Measurements from ENCODE around the gene ERCC5.

The ERCC5 gene

GRCh38 chr13:102839462-102839861 lies 6.4 kb upstream of the ERCC5 start:
- no peak overlapping the region for H3K23ac ChIP-seq (ENCODE audit: low read length in 2 of 2)
- 90% methylated on average over 4 of the region's 5 CpGs for WGBS
- no peak overlapping the region for H3K4me2 ChIP-seq (ENCODE audit: low read length, poor library complexity, severe bottlenecking)
- no peaks in the 10 kb centered on the region for H3K4me1 ChIP-seq (ENCODE audit: control insufficient read depth, insufficient read depth, low read depth, low read length)
- no peak overlapping the region for H2AK5ac ChIP-seq (ENCODE audit: low read length, severe bottlenecking)
- peaks cover 20 to 68% of the 10 kb centered on the region in 2 experiments for H3K36me3 ChIP-seq (ENCODE audit: control insufficient read depth in 1 of 2, insufficient read depth in 2 of 2, low read depth in 1 of 2, low read length in 2 of 2)
- no peaks in the 10 kb centered on the region for H3K9me3 ChIP-seq (ENCODE audit: control insufficient read depth, low read length)
- H3K9ac ChIP-seq (ENCODE audit: low read length) = peak overlapping the region; percentile 38
- no peak overlapping the region for H2BK5ac ChIP-seq (ENCODE audit: low read depth, low read length, poor library complexity, severe bottlenecking)
- H2BK12ac ChIP-seq (ENCODE audit: low read length in 2 of 2) = no peak overlapping the region
- H3K14ac ChIP-seq (ENCODE audit: low read length in 2 of 2) = no peak overlapping the region
- no peak overlapping the region for H2BK15ac ChIP-seq (ENCODE audit: low read depth, poor library complexity, severe bottlenecking)
- H2AFZ ChIP-seq (ENCODE audit: low read depth, low read length) = no peak overlapping the region
- no peak overlapping the region for H3K18ac ChIP-seq (ENCODE audit: low read depth in 1 of 2, low read length in 2 of 2)
- no peak overlapping the region for H4K8ac ChIP-seq (ENCODE audit: low read length)
- no peak overlapping the region for H2BK120ac ChIP-seq (ENCODE audit: low read depth, low read length)
- no peak overlapping the region for H3K4me3 ChIP-seq (ENCODE audit: insufficient read depth in 1 of 2, low read depth in 1 of 2, low read length in 2 of 2)
- H4K91ac ChIP-seq (ENCODE audit: low read length) = no peak overlapping the region
- no peak for DNase-seq
- no peaks in the 10 kb centered on the region for H3K27me3 ChIP-seq (ENCODE audit: control insufficient read depth in 1 of 2, insufficient read depth in 1 of 2, low read length in 2 of 2)
- peaks cover 15% of the 10 kb centered on the region for H3K79me1 ChIP-seq (replicated peaks; ENCODE audit: low read length, poor library complexity, severe bottlenecking)
- peak overlapping the region; percentile 22 for H3K27ac ChIP-seq (ENCODE audit: low read length, poor library complexity, severe bottlenecking)
- H3K4ac ChIP-seq (ENCODE audit: low read depth in 1 of 2, low read length in 2 of 2) = no peak overlapping the region

GRCh38 chr13:102845289-102845629 lies 573 bp upstream of the ERCC5 start:
- Histone ChIP-seq H3K4ac (ENCODE audit: low read depth in 1 of 2, low read length in 2 of 2) (peak overlapping the region; percentile 47 to 81), H3K4me2 (ENCODE audit: low read length, poor library complexity, severe bottlenecking) (peak overlapping the region; percentile 70), H3K9ac (ENCODE audit: low read length) (peak overlapping the region; percentile 99), H3K14ac (ENCODE audit: low read length in 2 of 2) (no peak overlapping the region), H3K9me3 (ENCODE audit: control insufficient read depth, low read length) (no peaks in the 10 kb centered on the region), H3K79me1 (replicated peaks; ENCODE audit: low read length, poor library complexity, severe bottlenecking) (peaks cover 3% of the 10 kb centered on the region), H3K4me3 (ENCODE audit: insufficient read depth in 1 of 2, low read depth in 1 of 2, low read length in 2 of 2) (peak overlapping the region; percentile 59 to 92), H3K4me1 (ENCODE audit: control insufficient read depth, insufficient read depth, low read depth, low read length) (peaks cover 3% of the 10 kb centered on the region), H3K23ac (ENCODE audit: low read length in 2 of 2) (no peak overlapping the region), H2BK15ac (ENCODE audit: low read depth, poor library complexity, severe bottlenecking) (no peak overlapping the region), H2BK12ac (ENCODE audit: low read length in 2 of 2) (no peak overlapping the region), H3K27me3 (ENCODE audit: control insufficient read depth in 1 of 2, insufficient read depth in 1 of 2, low read length in 2 of 2) (no peaks in the 10 kb centered on the region), H3K18ac (ENCODE audit: low read depth in 1 of 2, low read length in 2 of 2) (peak overlapping the region; percentile 1 to 85), H3K36me3 (ENCODE audit: control insufficient read depth in 1 of 2, insufficient read depth in 2 of 2, low read depth in 1 of 2, low read length in 2 of 2) (peaks cover 5 to 30% of the 10 kb centered on the region in 2 experiments), H4K8ac (ENCODE audit: low read length) (peak overlapping the region; percentile 87), H2BK5ac (ENCODE audit: low read depth, low read length, poor library complexity, severe bottlenecking) (no peak overlapping the region), H3K27ac (ENCODE audit: low read length, poor library complexity, severe bottlenecking) (peak overlapping the region; percentile 78), H4K91ac (ENCODE audit: low read length) (no peak overlapping the region), H2AK5ac (ENCODE audit: low read length, severe bottlenecking) (peak overlapping the region; percentile 15), H2BK120ac (ENCODE audit: low read depth, low read length) (no peak overlapping the region), H2AFZ (ENCODE audit: low read depth, low read length) (no peak overlapping the region)
- DNase-seq = no peak
- 3% methylated on average over 13 of the region's 13 CpGs for WGBS

GRCh38 chr13:102846261-102847015 lies 606 bp downstream of the ERCC5 start:
- peak overlapping the region; percentile 30 for H2BK15ac ChIP-seq (ENCODE audit: low read depth, poor library complexity, severe bottlenecking)
- H3K9ac ChIP-seq (ENCODE audit: low read length) = peak overlapping the region; percentile 99
- peak overlapping the region in 1 of 2 experiments; percentile 98 for H3K14ac ChIP-seq (ENCODE audit: low read length in 2 of 2)
- peak overlapping the region; percentile 74 for H3K4me2 ChIP-seq (ENCODE audit: low read length, poor library complexity, severe bottlenecking)
- H3K9me3 ChIP-seq (ENCODE audit: control insufficient read depth, low read length) = no peaks in the 10 kb centered on the region
- H2BK12ac ChIP-seq (ENCODE audit: low read length in 2 of 2) = peak overlapping the region in 1 of 2 experiments; percentile 37
- peak overlapping the region; percentile 92 to 93 for H3K4me3 ChIP-seq (ENCODE audit: insufficient read depth in 1 of 2, low read depth in 1 of 2, low read length in 2 of 2)
- no peaks in the 10 kb centered on the region for H3K27me3 ChIP-seq (ENCODE audit: control insufficient read depth in 1 of 2, insufficient read depth in 1 of 2, low read length in 2 of 2)
- peaks cover 7% of the 10 kb centered on the region for H3K79me1 ChIP-seq (replicated peaks; ENCODE audit: low read length, poor library complexity, severe bottlenecking)
- peak overlapping the region in 1 of 2 experiments; percentile 95 for H3K23ac ChIP-seq (ENCODE audit: low read length in 2 of 2)
- H2BK5ac ChIP-seq (ENCODE audit: low read depth, low read length, poor library complexity, severe bottlenecking) = peak overlapping the region; percentile 87
- under 1% methylated on average over 25 of the region's 31 CpGs for WGBS
- H3K4ac ChIP-seq (ENCODE audit: low read depth in 1 of 2, low read length in 2 of 2) = peak overlapping the region in 1 of 2 experiments; percentile 95
- DNase-seq = peak; percentile 69
- H2AFZ ChIP-seq (ENCODE audit: low read depth, low read length) = peak overlapping the region; percentile 72
- H2AK5ac ChIP-seq (ENCODE audit: low read length, severe bottlenecking) = peak overlapping the region; percentile 39
- peaks cover 5 to 25% of the 10 kb centered on the region in 2 experiments for H3K36me3 ChIP-seq (ENCODE audit: control insufficient read depth in 1 of 2, insufficient read depth in 2 of 2, low read depth in 1 of 2, low read length in 2 of 2)
- H2BK120ac ChIP-seq (ENCODE audit: low read depth, low read length) = no peak overlapping the region
- peaks cover 5% of the 10 kb centered on the region for H3K4me1 ChIP-seq (ENCODE audit: control insufficient read depth, insufficient read depth, low read depth, low read length)
- H3K27ac ChIP-seq (ENCODE audit: low read length, poor library complexity, severe bottlenecking) = peak overlapping the region; percentile 92
- peak overlapping the region; percentile 72 to 94 for H3K18ac ChIP-seq (ENCODE audit: low read depth in 1 of 2, low read length in 2 of 2)
- H4K8ac ChIP-seq (ENCODE audit: low read length) = peak overlapping the region; percentile 54
- no peak overlapping the region for H4K91ac ChIP-seq (ENCODE audit: low read length)

GRCh38 chr13:102847272-102848234 lies 1.7 kb downstream of the ERCC5 start:
- H4K91ac ChIP-seq (ENCODE audit: low read length) = no peak overlapping the region
- H3K4ac ChIP-seq (ENCODE audit: low read depth in 1 of 2, low read length in 2 of 2) = no peak overlapping the region
- no peak overlapping the region for H3K23ac ChIP-seq (ENCODE audit: low read length in 2 of 2)
- no peak overlapping the region for H2BK15ac ChIP-seq (ENCODE audit: low read depth, poor library complexity, severe bottlenecking)
- H3K4me2 ChIP-seq (ENCODE audit: low read length, poor library complexity, severe bottlenecking) = peak overlapping the region; percentile 75
- no peak overlapping the region for H4K8ac ChIP-seq (ENCODE audit: low read length)
- peak; percentile 51 for DNase-seq
- H2BK5ac ChIP-seq (ENCODE audit: low read depth, low read length, poor library complexity, severe bottlenecking) = no peak overlapping the region
- peak overlapping the region; percentile 99 for H3K9ac ChIP-seq (ENCODE audit: low read length)
- H3K4me1 ChIP-seq (ENCODE audit: control insufficient read depth, insufficient read depth, low read depth, low read length) = peaks cover 5% of the 10 kb centered on the region
- H3K14ac ChIP-seq (ENCODE audit: low read length in 2 of 2) = peak overlapping the region in 1 of 2 experiments; percentile 42
- no peak overlapping the region for H2BK120ac ChIP-seq (ENCODE audit: low read depth, low read length)
- H2BK12ac ChIP-seq (ENCODE audit: low read length in 2 of 2) = no peak overlapping the region
- H3K4me3 ChIP-seq (ENCODE audit: insufficient read depth in 1 of 2, low read depth in 1 of 2, low read length in 2 of 2) = peak overlapping the region; percentile 44 to 92
- peaks cover 3 to 21% of the 10 kb centered on the region in 2 experiments for H3K36me3 ChIP-seq (ENCODE audit: control insufficient read depth in 1 of 2, insufficient read depth in 2 of 2, low read depth in 1 of 2, low read length in 2 of 2)
- no peaks in the 10 kb centered on the region for H3K27me3 ChIP-seq (ENCODE audit: control insufficient read depth in 1 of 2, insufficient read depth in 1 of 2, low read length in 2 of 2)
- H3K27ac ChIP-seq (ENCODE audit: low read length, poor library complexity, severe bottlenecking) = peak overlapping the region; percentile 25
- no peaks in the 10 kb centered on the region for H3K9me3 ChIP-seq (ENCODE audit: control insufficient read depth, low read length)
- no peak overlapping the region for H2AFZ ChIP-seq (ENCODE audit: low read depth, low read length)
- no peak overlapping the region for H3K18ac ChIP-seq (ENCODE audit: low read depth in 1 of 2, low read length in 2 of 2)
- H3K79me1 ChIP-seq (replicated peaks; ENCODE audit: low read length, poor library complexity, severe bottlenecking) = peaks cover 7% of the 10 kb centered on the region
- H2AK5ac ChIP-seq (ENCODE audit: low read length, severe bottlenecking) = no peak overlapping the region
- WGBS = 25% methylated on average over 4 of the region's 12 CpGs

All from mesenchymal stem cell (in vitro differentiated cells and primary cell).